Stimulated activated CD8-positive, alpha-beta memory T cell treated with anti-CD3 and anti-CD28 coated beads, Interleukin-15, amount 100 ng/mL, for 1 hour (primary cell): ENCODE measurements around the gene MAGEA3.
"Not testable (repeated sequence)": the region's sequence is repeated elsewhere in the genome, so short reads cannot be mapped to it uniquely, and the experiment has no call there.

Experiments
- DNase-seq: peaks from one replicate; pipeline ENCODE4 v3.0.0-alpha.2; 2020; ENCODE audit warnings: low read depth

The MAGEA3 gene

GRCh38 chrX:152735860-152736511 is 37.4 kb downstream of the MAGEA3 start:
- DNase-seq: no peak

- not testable (repeated sequence) for DNase-seq
These were observed 37.9 kb downstream of the MAGEA3 start for GRCh38 chrX:152736528-152736927.

DNA sequence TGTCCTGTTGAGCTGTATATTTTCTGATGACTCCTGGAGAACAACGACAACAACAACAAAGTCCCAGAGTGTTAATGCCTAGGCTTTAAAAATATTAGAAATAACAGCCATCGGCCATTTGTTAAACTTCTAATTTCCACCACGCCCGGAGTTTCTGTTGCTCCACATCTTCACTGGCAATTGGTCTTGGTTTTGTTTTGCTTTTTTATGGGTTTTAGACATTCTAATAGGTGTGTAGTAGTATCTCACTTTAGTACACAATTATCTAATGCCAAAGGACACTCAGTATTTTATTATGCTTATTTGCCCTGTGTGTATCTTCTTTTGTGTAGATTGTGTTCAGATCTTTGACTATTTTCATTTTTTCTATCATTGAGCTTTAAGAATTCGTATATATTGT is 40.0 kb downstream of the MAGEA3 start:
- no peak for DNase-seq
